ENCODE measurements around the gene MOK.
A peak's percentile ranks its signal among the peaks of the same experiment; 100 is the strongest.

Gene MOK

GRCh38 chr14:102262929-102263462 is 42.0 kb downstream of the MOK start:
- H3K9me3 ChIP-seq (ENCODE audit: severe bottlenecking), result no peaks in the 10 kb centered on the region
- peak overlapping the region; percentile 79 for H3K27ac ChIP-seq
- H3K4me3 ChIP-seq (ENCODE audit: low read depth, low read length), result no peak overlapping the region
- peak; percentile 82 for DNase-seq
- H3K36me3 ChIP-seq, result no peaks in the 10 kb centered on the region
- H3K27me3 ChIP-seq (ENCODE audit: insufficient read depth, low read depth, severe bottlenecking), result no peaks in the 10 kb centered on the region
- TF ChIP-seq CTCF (IDR thresholded peaks at IDR 0.05; ENCODE audit: low read depth, low read length), result no peak

- TF ChIP-seq CTCF (IDR thresholded peaks at IDR 0.05; ENCODE audit: low read depth, low read length), result no peak
These were observed 46.8 kb downstream of the MOK start for GRCh38 chr14:102258136-102258535.

GRCh38 chr14:102256716-102257115 is 48.2 kb downstream of the MOK start:
- Histone ChIP-seq H3K27me3 (ENCODE audit: insufficient read depth, low read depth, severe bottlenecking) (no peaks in the 10 kb centered on the region), H3K27ac (no peak overlapping the region), H3K36me3 (no peaks in the 10 kb centered on the region), H3K4me3 (ENCODE audit: low read depth, low read length) (no peak overlapping the region), H3K9me3 (ENCODE audit: severe bottlenecking) (no peaks in the 10 kb centered on the region)
- DNase-seq, result no peak
- no peak for TF ChIP-seq CTCF (IDR thresholded peaks at IDR 0.05; ENCODE audit: low read depth, low read length)

More at GRCh38 chr14:102258136-102258535, 46.8 kb downstream of the MOK start:
- Histone ChIP-seq H3K27ac (no peak overlapping the region), H3K27me3 (ENCODE audit: insufficient read depth, low read depth, severe bottlenecking) (no peaks in the 10 kb centered on the region), H3K9me3 (ENCODE audit: severe bottlenecking) (no peaks in the 10 kb centered on the region), H3K4me3 (ENCODE audit: low read depth, low read length) (no peak overlapping the region), H3K36me3 (no peaks in the 10 kb centered on the region)
- DNase-seq, result no peak

- Histone ChIP-seq H3K27ac (no peak overlapping the region), H3K9me3 (ENCODE audit: severe bottlenecking) (no peaks in the 10 kb centered on the region), H3K27me3 (ENCODE audit: insufficient read depth, low read depth, severe bottlenecking) (no peaks in the 10 kb centered on the region), H3K4me3 (ENCODE audit: low read depth, low read length) (no peak overlapping the region), H3K36me3 (no peaks in the 10 kb centered on the region)
- DNase-seq, result no peak
- no peak for TF ChIP-seq CTCF (IDR thresholded peaks at IDR 0.05; ENCODE audit: low read depth, low read length)
These were observed 49.4 kb downstream of the MOK start for GRCh38 chr14:102255401-102256190.

- DNase-seq, result no peak
- Histone ChIP-seq H3K36me3 (no peaks in the 10 kb centered on the region), H3K9me3 (ENCODE audit: severe bottlenecking) (no peaks in the 10 kb centered on the region), H3K27me3 (ENCODE audit: insufficient read depth, low read depth, severe bottlenecking) (no peaks in the 10 kb centered on the region), H3K4me3 (ENCODE audit: low read depth, low read length) (no peak overlapping the region), H3K27ac (no peak overlapping the region)
- TF ChIP-seq CTCF (IDR thresholded peaks at IDR 0.05; ENCODE audit: low read depth, low read length), result no peak
These were observed 51.8 kb downstream of the MOK start for GRCh38 chr14:102252834-102253801.
